ENCODE data around the gene ZSCAN21. TPM values are rescaled to one million over a fixed set of nuclear protein-coding genes. Genes with fewer than 3 reads are reported as not detected.

ZSCAN21 gene
- total RNA-seq, 2 donors from 2014 or later: 22.7 to 25.1 TPM

DNA sequence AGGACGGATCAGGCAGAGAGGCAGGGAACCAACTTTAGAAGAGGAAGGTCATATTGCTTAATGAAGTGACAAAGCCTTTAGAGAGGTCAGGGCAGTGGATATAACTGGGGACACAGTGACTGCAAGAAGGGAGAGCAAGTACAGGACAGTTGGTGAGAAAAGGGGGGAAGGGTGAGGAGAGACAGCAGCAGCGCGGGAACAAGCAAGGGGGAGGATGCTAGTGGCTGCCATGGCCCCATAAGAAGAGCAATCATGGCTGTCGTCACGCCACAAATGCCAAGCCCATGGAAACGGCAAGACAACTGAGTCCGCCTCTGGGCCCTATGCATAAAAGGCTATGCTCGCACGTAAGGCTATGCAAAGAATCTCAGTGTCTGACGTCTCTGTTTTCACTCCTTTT, 22.9 kb downstream of the ZSCAN21 start:
- peaks cover 88% of the 10 kb centered on the region for H3K9me3 Mint-ChIP-seq
- no peak overlapping the region for H3K4me3 Mint-ChIP-seq

DNA sequence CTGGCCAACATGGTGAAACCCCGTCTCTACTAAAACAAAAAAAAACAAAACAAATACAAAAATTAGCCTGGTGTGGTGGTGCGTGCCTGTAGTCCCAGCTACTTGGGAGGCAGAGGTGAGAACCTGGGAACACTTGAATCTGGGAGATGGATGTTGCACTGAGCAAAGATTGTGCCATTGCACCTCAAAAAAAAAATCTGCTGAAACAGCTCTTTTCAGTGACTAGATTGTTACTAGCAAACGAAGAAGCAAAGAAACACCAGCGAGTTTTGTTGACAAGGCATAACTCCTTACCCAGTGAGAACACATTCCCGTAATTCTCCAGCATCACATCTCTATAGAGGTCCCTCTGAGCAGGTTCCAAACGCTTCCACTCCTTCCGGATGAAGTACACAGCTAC, 25.3 kb downstream of the ZSCAN21 start:
- H3K36me3 ChIP-seq (ENCODE audit: control insufficient read depth, insufficient read depth, low read length): peaks cover 98% of the 10 kb centered on the region
- DNase-seq: no peak
- peaks cover 88% of the 10 kb centered on the region for H3K9me3 ChIP-seq (ENCODE audit: control insufficient read depth, low read length)
- H3K4me3 ChIP-seq (ENCODE audit: low read length): peak overlapping the region; percentile 28
- TF ChIP-seq, protein P1, sequence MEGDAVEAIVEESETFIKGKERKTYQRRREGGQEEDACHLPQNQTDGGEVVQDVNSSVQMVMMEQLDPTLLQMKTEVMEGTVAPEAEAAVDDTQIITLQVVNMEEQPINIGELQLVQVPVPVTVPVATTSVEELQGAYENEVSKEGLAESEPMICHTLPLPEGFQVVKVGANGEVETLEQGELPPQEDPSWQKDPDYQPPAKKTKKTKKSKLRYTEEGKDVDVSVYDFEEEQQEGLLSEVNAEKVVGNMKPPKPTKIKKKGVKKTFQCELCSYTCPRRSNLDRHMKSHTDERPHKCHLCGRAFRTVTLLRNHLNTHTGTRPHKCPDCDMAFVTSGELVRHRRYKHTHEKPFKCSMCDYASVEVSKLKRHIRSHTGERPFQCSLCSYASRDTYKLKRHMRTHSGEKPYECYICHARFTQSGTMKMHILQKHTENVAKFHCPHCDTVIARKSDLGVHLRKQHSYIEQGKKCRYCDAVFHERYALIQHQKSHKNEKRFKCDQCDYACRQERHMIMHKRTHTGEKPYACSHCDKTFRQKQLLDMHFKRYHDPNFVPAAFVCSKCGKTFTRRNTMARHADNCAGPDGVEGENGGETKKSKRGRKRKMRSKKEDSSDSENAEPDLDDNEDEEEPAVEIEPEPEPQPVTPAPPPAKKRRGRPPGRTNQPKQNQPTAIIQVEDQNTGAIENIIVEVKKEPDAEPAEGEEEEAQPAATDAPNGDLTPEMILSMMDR (conservative IDR thresholded peaks at IDR 0.05): no peak
- H3K4me3 Mint-ChIP-seq: no peak overlapping the region
- H3K4me1 Mint-ChIP-seq: peaks cover 4% of the 10 kb centered on the region
- no peak overlapping the region for H3K27ac ChIP-seq (ENCODE audit: low read depth, low read length)
- H3K36me3 Mint-ChIP-seq (ENCODE audit: low read depth): peaks cover 98% of the 10 kb centered on the region
- no peaks in the 10 kb centered on the region for H3K27me3 Mint-ChIP-seq (ENCODE audit: insufficient read depth)
- peaks cover 5% of the 10 kb centered on the region for H3K4me1 ChIP-seq (ENCODE audit: control insufficient read depth, insufficient read depth, low read length)
- H3K9ac ChIP-seq (ENCODE audit: extremely low read depth, low read length, poor library complexity, severe bottlenecking): no peak overlapping the region
- no peaks in the 10 kb centered on the region for H3K27me3 ChIP-seq (ENCODE audit: control insufficient read depth, insufficient read depth, low read length, poor library complexity, severe bottlenecking)
- 92 to 93% methylated on average over 6 to 7 of the region's 7 CpGs for WGBS, 2 experiments (ENCODE audit: insufficient coverage in 1 of 2, insufficient read length in 1 of 2)
- H3K9me3 Mint-ChIP-seq: peaks cover 79% of the 10 kb centered on the region
- no peak overlapping the region for H3K27ac Mint-ChIP-seq

More for the DNA sequence above, 22.9 kb downstream of the ZSCAN21 start:
- no peaks in the 10 kb centered on the region for H3K27me3 Mint-ChIP-seq (ENCODE audit: insufficient read depth)
- Histone ChIP-seq H3K36me3 (ENCODE audit: control insufficient read depth, insufficient read depth, low read length) (peaks cover 94% of the 10 kb centered on the region), H3K9me3 (ENCODE audit: control insufficient read depth, low read length) (peaks cover 85% of the 10 kb centered on the region), H3K9ac (ENCODE audit: extremely low read depth, low read length, poor library complexity, severe bottlenecking) (no peak overlapping the region), H3K27ac (ENCODE audit: low read depth, low read length) (no peak overlapping the region), H3K27me3 (ENCODE audit: control insufficient read depth, insufficient read depth, low read length, poor library complexity, severe bottlenecking) (no peaks in the 10 kb centered on the region), H3K4me3 (ENCODE audit: low read length) (peak overlapping the region; percentile 70), H3K4me1 (ENCODE audit: control insufficient read depth, insufficient read depth, low read length) (no peaks in the 10 kb centered on the region)
- 95 to 98% methylated on average over 10 of the region's 10 CpGs for WGBS, 2 experiments (ENCODE audit: insufficient coverage in 1 of 2, insufficient read length in 1 of 2)
- no peak overlapping the region for H3K27ac Mint-ChIP-seq
- no peak for DNase-seq
- H3K4me1 Mint-ChIP-seq: no peaks in the 10 kb centered on the region
- H3K36me3 Mint-ChIP-seq (ENCODE audit: low read depth): peaks cover 98% of the 10 kb centered on the region
- TF ChIP-seq, protein P1 (conservative IDR thresholded peaks at IDR 0.05): no peak

DNA sequence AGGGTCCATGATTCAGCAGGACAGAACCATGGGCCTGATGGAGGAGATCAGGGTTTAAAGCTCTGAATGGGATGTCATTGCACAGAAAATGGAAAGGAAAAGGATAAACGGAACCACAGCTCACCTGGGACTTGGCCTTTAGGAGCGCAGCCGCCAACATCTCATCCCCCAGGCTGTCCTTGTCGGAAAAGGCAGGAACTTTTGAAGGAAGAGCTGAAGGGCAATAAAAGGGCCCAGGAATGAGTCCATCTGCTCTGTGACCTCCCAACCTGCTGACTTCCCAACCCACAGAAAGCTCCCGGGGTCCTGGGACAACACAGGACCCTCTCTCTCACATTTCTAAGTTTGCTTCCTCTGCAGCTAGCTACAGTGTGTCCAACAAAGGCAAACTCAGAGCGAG, 25.8 kb downstream of the ZSCAN21 start:
- Histone ChIP-seq H3K9ac (ENCODE audit: extremely low read depth, low read length, poor library complexity, severe bottlenecking) (no peak overlapping the region), H3K9me3 (ENCODE audit: control insufficient read depth, low read length) (peaks cover 82% of the 10 kb centered on the region), H3K4me3 (ENCODE audit: low read length) (peak overlapping the region; percentile 28), H3K27ac (ENCODE audit: low read depth, low read length) (no peak overlapping the region), H3K4me1 (ENCODE audit: control insufficient read depth, insufficient read depth, low read length) (peaks cover 5% of the 10 kb centered on the region), H3K36me3 (ENCODE audit: control insufficient read depth, insufficient read depth, low read length) (peaks cover 97% of the 10 kb centered on the region), H3K27me3 (ENCODE audit: control insufficient read depth, insufficient read depth, low read length, poor library complexity, severe bottlenecking) (no peaks in the 10 kb centered on the region)
- Mint-ChIP-seq H3K36me3 (ENCODE audit: low read depth) (peaks cover 97% of the 10 kb centered on the region), H3K27ac (no peak overlapping the region), H3K4me3 (no peak overlapping the region), H3K4me1 (peaks cover 8% of the 10 kb centered on the region), H3K9me3 (peaks cover 77% of the 10 kb centered on the region), H3K27me3 (ENCODE audit: insufficient read depth) (no peaks in the 10 kb centered on the region)
- 97 to 100% methylated on average over 4 to 6 of the region's 6 CpGs for WGBS, 2 experiments (ENCODE audit: insufficient coverage in 1 of 2, insufficient read length in 1 of 2)
- TF ChIP-seq, protein P1 (conservative IDR thresholded peaks at IDR 0.05): no peak
- DNase-seq: no peak
